Transverse colon (tissue), 4 donors: ENCODE measurements around the gene XRCC4.

Source experiments
- EP300 ChIP-seq: sonication (generic); formaldehyde crosslinking; IDR thresholded peaks from one replicate; pipeline ENCODE4 v1.6.1; 2017; ENCODE audit warnings: antibody characterized with exemption, low read depth
- POLR2A ChIP-seq: fragments of 450-650 bp; IDR thresholded peaks from one replicate; pipeline ENCODE4 v1.6.1; 2016; ENCODE audit warnings: antibody characterized with exemption, mild to moderate bottlenecking, moderate library complexity
- POLR2AphosphoS5 ChIP-seq, 3 donors: sonication (generic); formaldehyde crosslinking; IDR thresholded peaks; one replicate each; pipeline ENCODE4 v1.6.1; 2016; ENCODE audit warnings: antibody characterized with exemption in 3 of 3
- TF ChIP-seq, protein P1 (sequence below), 5 experiments: fragments of 200-600 bp in 3 of 5; fragments of 450-650 bp in 2 of 5; sonication (generic) in 3 of 5; IDR thresholded peaks; 1 replicate in 2 of 5; 2 replicates in 3 of 5; pipeline ENCODE4 v1.5.1; 2016 to 2017; ENCODE audit warnings: antibody characterized with exemption in 5 of 5, inconsistent platforms in 3 of 5, mild to moderate bottlenecking in 2 of 5, moderate library complexity in 1 of 5

DNA sequence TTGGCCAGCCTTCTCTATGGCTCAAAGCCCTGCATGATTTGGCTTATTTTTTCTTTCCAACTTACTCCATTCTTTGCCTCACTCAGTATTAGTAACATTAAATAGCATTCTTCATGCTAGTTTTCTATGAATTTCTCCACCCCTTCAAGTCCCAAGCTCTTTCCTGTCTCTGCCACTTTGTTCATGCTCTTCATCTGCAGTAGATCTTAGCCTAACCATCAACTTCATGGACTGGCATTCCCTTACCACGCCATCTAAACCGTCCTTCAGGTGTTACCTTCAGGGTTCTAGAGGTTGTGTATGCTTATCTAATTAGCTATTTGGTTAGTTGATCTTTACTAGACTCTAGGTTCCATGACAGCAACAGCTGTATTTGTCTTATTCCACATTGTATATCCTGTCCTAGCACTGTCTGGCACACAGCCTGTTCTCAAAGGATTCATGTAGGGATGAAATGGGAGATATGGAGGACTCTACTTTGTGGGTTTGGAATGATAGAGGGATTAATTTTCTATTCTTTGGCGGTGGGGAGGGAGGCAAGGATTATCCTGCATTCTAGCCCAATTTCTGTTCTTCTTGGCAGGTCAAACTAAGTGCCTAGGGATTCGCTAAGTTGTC is 26.5 kb upstream of the XRCC4 start:
- TF ChIP-seq, protein P1, sequence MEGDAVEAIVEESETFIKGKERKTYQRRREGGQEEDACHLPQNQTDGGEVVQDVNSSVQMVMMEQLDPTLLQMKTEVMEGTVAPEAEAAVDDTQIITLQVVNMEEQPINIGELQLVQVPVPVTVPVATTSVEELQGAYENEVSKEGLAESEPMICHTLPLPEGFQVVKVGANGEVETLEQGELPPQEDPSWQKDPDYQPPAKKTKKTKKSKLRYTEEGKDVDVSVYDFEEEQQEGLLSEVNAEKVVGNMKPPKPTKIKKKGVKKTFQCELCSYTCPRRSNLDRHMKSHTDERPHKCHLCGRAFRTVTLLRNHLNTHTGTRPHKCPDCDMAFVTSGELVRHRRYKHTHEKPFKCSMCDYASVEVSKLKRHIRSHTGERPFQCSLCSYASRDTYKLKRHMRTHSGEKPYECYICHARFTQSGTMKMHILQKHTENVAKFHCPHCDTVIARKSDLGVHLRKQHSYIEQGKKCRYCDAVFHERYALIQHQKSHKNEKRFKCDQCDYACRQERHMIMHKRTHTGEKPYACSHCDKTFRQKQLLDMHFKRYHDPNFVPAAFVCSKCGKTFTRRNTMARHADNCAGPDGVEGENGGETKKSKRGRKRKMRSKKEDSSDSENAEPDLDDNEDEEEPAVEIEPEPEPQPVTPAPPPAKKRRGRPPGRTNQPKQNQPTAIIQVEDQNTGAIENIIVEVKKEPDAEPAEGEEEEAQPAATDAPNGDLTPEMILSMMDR (IDR thresholded peaks at IDR 0.05): no peak
- TF ChIP-seq POLR2A (no peak), EP300 (no peak), POLR2AphosphoS5 (IDR thresholded peaks at IDR 0.05) (no peak)
